IPS DF 19.7 (cell line): ENCODE data around the gene EIF4B.

Experiments used
- DNase-seq: peaks from one replicate; pipeline ENCODE4 v3.0.0-alpha.2; 2013; ENCODE audit warnings: low read depth, low spot score

EIF4B gene

DNA sequence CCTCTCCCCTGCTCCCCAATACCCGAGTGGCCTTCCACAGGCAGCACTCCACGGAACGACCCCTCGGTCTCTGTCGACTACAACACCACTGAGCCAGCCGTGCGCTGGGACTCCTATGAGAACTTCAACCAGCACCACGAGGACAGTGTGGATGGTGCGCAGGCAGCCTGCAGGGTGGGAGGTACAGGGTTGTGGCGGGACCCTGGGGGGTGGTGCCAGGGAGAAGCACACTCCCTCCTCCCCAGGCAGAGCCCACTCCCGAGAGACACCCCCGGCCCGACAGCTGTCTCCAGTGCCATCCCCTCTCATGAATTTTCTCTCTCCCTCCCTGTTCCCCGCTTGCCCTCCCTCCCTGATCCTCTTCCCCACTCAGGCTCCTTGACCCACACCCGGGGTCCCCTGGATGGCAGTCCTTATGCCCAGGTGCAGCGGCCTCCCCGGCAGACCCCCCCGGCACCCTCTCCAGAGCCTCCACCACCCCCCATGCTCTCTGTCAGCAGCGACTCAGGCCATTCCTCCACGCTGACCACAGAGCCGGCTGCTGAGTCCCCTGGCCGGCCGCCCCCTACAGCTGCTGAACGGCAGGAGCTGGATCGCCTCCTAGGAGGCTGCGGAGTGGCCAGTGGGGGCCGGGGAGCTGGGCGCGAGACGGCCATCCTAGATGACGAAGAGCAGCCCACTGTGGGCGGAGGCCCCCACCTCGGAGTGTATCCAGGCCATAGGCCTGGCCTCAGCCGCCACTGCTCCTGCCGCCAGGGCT lies 52.6 kb downstream of the EIF4B start:
- no peak for DNase-seq

DNA sequence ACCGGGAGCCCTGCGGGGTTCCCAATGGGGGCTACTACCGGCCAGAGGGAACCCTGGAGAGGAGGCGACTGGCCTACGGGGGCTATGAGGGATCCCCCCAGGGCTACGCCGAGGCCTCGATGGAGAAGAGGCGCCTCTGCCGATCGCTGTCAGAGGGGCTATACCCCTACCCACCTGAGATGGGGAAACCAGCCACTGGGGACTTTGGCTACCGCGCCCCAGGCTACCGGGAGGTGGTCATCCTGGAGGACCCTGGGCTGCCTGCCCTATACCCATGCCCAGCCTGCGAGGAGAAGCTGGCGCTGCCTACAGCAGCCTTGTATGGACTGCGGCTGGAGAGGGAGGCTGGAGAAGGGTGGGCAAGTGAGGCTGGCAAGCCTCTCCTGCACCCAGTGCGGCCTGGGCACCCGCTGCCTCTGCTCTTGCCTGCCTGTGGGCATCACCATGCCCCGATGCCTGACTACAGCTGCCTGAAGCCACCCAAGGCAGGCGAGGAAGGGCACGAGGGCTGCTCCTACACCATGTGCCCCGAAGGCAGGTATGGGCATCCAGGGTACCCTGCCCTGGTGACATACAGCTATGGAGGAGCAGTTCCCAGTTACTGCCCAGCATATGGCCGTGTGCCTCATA lies 53.3 kb downstream of the EIF4B start:
- DNase-seq, result no peak

DNA sequence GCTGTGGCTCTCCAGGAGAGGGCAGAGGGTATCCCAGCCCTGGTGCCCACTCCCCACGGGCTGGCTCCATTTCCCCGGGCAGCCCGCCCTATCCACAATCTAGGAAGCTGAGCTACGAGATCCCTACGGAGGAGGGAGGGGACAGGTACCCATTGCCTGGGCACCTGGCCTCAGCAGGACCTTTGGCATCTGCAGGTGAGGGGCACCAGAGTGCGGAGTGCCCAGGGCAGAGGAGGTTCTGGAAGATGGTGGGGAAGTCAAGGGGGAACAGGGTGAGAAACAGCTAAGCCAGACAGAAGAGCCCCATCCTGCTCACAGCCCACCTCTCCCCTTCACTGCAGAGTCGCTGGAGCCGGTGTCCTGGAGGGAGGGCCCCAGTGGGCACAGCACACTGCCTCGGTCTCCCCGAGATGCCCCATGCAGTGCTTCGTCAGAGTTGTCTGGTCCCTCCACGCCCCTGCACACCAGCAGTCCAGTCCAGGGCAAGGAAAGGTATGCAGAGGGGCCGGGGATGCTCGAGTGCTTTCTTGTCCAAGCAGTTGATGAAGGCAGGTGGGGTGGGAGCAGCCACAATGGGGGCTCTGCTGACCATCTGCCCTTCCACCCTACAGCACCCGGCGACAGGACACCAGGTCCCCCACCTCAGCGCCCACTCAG lies 53.9 kb downstream of the EIF4B start:
- DNase-seq, result no peak

DNA sequence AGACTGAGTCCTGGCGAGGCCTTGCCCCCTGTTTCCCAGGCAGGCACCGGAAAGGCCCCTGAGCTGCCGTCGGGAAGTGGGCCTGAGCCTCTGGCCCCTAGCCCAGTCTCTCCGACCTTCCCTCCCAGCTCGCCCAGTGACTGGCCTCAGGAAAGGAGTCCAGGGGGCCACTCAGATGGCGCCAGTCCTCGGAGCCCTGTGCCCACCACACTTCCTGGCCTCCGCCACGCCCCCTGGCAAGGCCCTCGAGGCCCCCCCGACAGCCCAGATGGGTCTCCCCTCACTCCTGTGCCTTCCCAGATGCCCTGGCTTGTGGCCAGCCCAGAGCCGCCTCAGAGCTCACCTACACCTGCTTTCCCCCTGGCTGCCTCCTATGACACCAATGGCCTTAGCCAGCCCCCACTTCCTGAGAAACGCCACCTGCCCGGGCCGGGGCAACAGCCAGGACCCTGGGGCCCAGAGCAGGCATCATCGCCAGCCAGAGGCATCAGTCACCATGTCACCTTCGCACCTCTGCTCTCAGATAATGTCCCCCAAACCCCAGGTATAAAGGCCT lies 54.5 kb downstream of the EIF4B start:
- DNase-seq, result no peak

DNA sequence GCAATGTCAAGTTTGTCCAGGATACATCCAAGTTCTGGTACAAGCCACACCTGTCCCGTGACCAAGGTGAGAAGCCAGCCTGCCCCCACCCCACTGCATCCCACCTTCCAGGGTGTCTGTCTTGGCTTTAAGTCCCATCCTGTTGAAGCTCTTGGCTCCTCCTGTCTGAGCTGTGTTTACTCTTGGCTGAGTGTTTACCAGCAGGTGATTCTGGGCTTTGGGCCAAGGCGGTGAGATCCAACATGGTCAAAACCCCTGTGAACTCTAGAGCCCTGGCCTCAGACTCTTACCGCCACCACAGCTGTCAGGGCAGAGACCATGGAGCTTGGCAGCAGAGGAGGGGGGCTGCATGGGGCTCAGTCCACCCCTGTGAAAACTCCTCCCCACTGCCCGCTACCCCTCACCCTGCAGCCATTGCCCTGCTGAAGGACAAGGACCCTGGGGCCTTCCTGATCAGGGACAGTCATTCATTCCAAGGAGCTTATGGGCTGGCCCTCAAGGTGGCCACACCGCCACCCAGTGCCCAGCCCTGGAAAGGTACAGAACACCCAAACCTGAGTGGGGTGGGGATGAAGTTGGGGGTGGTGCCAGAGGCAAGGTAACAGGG lies 55.3 kb downstream of the EIF4B start:
- no peak for DNase-seq

DNA sequence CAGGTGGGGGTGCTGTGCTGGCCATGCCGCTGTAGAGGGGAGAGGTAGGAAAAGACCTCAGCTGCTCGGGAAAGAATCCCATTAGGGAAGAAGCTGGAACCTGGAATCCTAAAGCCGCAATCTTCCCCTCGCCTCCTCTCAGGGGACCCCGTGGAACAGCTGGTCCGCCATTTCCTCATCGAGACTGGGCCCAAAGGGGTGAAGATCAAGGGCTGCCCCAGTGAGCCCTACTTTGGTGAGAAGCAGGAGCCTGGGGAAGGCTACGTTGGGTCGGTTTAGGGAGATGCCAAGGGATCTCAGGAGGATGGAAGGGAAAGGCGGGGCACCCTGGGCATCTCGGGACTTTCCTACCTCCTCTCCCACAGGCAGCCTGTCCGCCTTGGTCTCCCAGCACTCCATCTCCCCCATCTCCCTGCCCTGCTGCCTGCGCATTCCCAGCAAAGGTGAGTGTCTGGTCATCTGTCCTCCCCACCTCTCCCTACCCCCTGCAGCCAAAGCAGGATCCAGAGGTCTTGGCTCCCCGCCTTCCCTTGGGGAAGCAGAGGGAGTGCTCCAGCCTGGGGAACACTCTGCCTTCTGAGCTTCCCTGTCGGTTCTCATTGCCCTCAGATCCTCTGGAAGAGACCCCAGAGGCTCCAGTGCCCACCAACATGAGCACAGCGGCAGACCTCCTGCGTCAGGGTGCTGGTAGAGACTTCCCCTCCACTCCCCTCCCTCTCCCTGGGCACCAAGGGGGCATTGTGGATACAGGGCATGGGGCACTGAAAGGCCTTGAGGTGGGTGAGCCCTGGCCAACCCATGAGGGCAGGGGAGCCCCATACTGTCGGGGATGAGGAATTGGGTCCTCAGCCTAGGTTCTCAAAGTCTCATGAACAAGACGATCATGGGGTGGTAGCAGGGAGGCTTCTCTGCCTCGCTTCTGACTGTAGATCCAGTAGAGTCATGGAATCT lies 56.0 kb downstream of the EIF4B start:
- DNase-seq, result no peak

DNA sequence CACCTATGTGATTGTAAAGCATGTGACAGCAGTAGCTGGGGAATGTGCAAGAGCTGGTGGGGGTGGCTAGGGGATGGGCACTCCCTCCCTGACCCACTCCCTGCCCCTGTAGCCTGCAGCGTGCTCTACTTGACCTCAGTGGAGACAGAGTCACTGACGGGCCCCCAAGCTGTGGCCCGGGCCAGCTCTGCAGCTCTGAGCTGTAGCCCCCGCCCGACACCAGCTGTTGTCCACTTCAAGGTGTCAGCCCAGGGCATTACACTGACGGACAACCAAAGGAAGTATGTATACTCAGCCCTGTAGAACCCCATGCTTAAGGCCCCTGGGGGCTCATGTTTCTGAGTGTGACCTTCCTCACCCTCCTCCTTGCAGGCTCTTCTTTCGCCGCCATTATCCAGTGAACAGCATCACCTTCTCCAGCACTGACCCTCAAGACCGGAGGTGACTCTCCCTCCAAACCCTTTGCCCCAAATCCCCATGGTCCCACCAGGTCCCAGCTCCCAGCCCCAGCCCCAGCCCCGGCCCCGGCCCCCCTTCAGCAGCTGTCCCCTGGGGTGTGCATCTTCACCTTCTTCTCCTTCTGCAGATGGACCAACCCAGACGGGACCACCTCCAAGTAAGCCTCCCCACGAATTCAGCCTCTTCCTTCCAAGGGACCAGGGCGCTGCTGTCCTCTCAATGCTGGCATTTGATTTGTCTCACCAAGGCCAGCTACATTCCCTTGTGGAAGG lies 56.9 kb downstream of the EIF4B start:
- DNase-seq, result no peak

DNA sequence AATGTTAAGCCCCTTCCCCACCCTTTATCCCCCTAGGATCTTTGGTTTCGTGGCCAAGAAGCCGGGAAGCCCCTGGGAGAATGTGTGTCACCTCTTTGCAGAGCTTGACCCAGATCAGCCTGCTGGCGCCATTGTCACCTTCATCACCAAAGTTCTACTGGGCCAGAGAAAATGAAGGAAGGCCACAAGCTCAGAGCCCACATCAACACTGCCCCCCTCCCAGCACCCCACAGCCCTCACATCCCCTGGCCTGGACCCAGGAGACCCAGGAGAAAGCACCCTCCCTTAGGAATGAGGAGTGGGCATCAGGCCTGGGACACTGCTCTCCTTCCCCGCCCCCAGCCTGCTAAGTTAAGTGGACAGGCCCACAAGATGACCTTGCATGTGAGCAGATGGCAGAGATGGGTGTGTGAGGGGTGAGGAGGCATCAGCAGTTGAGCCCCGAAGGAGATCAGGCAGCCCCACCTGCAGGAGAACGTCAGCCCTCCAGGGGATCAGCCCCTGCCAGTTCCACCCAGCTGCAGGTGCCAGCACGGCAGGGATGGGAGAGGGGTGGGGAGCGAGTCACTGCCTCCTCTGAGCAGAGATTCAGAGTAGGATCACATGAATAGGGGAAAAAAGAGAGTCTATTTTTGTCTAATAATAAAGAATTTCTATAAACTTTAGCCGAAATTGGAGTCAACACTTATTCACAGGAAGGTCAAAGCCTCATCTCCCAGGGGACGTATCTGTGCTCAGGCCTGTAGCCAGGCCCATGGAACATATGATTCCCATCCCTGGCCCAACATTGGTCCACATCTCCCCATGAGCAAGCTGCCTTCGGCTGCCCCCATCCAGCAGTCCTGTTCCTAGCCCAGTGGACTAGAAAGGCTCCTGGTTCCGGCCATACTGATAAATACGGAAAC lies 57.7 kb downstream of the EIF4B start:
- no peak for DNase-seq

DNA sequence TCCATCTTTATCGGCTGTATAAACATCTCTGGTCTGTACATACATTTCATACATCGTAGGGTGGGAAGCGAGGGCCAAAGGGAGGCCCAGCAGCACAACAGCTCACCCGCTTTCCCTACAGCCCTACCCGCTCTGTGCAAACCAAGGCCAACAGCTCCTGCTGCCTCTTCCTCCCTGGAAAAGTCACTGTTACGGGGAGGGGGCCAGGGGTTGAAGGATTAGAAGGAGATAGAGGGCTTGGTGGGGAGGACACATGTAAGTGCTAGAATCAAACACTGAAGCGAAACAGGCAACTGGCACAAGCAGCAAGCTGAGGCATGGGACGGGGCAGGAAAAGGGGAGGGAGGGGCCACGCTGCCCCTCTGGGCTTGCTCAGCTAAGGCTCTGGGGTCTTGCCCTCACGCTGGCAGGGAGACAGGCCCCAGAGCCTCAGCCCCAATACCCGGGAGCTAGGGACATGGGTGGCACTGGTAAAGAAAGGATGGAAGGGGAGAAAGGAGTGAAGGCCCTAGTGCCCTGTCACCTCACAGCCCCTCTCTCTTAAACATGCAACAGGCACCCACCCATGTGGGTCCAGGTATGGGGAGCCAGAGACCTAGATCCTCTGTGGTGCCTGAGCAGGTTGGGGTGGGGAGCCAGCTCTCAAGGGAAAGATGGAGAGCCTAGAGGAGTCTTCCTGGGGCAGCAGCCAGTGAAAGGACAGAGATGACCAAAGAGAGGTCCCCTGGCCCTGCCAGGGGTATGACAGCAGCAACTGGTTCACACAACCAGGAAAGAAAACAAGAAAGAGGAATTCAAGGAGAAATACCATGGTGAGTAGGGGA lies 58.6 kb downstream of the EIF4B start:
- DNase-seq, result no peak

DNA sequence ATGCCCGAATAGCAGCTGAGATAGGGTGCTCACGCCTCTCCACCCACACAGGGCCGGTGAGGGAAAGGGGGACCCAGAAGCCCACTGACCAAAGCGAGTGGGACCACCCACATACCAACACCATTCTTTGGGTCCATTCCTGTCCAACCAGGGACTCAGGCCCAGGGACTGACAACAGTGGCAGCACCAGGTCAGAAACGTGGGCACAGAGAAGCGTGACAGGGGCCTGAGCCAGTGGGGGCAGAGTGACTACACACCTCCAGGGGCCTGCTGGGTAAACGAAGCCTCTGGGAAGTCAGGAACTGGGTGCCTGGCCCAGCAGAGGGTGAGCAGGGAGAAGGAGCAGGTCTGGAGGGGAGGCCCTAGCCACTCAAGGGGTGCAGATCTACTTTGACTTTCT lies 59.2 kb downstream of the EIF4B start:
- no peak for DNase-seq

DNA sequence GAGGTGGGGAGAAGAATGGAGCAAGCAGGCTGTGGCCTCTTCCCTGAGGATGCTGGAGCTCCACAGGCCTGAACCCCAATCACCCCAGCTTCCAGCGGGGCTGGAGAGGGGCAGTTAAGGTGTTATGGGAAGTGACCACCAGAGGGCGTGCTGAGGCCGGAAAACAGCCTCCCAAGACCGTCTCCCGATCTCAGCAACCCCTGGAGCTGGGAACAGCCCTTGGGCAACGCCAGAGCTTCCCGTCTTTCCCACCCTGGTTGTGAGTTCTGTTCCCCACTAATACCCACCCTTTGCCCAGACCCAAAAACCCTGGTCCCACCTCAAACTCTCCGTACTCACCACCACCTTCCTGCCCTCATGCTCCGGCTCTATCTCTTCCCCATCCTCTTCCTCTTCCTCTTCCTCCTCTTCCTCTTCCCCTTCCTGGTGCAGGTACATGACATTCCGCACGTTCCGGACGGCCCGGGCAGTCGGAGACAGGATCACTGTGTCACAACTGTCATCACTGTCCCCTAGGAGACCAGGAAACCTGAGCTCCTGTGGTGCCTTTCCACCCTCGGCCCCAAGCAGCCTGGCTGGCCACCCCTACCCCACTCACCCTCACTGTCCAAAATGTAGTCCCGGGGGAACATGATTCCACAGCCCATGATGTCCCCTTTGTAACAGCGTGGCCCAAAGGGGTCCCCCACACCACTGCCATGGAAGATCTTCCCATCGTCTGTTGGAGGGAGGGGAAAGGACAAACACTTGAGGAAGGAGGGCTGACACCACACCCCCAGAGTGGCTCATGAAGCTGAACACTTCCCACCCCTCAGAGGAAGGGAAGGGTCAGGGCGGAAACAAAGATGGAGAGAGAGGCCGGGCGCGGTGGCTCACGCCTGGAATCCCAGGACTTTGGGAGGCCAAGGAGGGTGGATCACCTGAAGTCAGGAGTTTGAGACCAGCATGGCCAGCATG lies 60.0 kb downstream of the EIF4B start:
- no peak for DNase-seq

DNA sequence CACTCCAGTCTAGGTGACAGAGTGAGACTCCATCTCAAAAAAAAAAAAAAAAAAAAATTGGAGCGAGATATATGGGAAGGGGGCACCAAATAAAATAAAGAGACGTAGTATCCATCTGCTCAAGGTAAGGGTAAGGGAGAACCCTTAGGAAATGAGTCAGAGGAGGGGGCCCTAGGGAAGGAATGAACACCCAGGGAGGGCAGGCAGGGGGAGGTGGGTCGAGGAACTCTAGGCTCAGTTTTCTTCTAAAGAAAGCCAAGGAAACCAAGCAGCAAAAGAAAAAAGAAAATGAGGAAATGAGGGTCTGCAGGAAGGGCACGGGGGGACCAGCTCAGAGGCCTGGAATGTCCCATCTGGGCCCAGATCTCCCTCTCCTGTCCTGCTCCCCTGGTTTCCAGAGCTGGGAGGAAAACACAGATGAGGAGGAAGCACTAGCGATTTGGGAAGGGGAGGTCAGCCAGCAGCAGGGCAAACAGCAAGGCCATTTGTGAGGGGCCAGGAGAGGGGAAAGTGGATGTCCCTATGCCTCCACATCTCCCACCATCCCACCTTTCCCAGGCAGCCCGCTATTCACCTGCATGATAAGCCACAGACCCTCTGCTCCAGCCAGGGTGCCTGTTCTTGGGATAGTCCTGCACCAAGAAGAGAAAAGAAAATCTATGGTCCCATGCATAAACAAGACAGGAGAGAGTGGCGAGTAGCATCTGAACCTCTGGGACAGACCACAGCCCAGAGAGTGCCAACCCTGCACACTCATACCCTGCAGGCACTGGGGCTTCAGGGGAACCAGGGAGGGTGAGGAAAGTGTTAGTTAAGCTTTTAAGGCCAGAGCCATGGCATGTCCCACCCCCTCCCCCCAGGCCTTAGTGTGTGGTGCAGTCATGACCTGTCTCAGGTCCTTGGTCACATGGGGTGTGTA lies 61.1 kb downstream of the EIF4B start:
- no peak for DNase-seq

DNA sequence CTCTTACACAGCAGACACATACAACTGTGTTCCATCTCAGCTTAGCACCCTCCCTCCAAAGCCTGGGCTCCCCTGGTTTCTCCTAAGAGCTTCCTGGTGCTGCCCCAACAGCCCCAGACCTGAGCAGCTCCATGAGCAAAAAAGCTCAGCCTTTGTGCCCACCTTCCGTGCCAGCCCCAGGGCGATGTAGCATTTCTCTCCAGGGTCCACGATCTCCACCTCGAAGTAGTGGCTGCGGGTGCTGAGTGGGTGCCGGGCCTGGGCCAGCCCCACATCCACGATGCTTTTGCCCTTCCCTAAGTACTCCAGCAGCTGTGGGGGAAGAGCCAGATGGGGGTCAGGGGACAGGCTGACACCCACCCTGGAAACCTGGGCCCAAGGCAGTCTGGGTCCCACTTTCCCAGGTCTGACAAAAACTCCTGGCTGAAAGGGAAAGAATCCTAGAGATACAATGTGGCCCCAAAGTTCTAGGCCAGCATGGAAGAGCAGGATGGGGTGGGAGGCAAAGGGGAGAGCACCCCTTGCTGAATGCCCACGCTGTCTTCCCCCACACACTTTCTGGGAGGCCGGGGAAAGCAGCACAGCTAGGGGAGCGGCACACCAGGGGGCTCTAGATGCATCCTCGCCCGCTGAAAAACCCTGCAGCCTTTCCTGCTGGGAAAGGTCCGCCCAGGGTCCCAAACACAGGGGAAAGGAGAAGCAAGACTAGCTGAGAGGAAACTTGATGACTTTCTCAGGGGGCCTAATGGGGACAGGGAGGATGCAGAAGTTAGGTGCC lies 61.9 kb downstream of the EIF4B start:
- DNase-seq, result no peak

DNA sequence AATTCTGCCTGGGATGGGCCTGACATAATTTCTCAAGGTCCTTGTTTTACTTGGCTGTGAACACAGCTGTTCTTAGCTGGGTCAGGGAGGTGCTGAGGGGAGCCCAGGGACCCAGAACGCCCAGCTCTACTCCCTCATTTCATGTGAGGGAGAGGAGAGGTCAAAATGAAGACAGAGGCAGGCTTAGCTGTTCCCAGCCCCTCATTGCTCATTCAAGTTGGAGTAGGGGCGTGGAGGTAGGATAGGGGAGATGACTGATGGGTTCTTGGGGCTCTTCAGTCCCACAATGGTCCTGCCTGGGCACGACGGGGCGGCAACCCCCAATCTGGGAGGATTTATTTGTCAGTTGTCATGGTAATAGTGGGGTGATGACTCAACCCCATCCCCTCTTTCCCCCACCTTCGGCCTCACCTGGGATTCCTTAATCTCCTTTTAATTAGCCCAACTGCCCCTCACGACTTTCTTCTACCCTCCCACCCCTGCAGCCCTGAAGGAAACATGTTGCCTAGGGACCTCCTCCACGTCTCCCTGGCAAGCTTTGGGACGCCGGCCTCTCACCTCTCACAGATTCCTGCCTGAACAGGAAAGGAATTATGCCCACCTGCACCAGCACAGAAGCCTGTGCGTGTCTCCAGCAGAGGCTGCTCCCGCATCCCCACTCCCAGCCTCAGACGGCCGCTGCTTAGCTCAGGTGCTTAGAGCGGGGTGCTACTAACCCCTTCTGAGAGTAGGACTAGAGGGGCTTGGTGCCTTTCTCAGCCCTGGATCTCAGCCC lies 62.7 kb downstream of the EIF4B start:
- DNase-seq, result no peak
